GM18499 (cell line): ENCODE data around the gene SIL1.

Source experiments
- ATAC-seq: cut with Tn5 transposase; IDR thresholded peaks from one replicate; pipeline ENCODE4 v1.9.1; 2021; ENCODE audit warnings: moderate number of reproducible peaks; ENCODE audit not compliant: insufficient read depth, unreplicated experiment

Gene SIL1

DNA sequence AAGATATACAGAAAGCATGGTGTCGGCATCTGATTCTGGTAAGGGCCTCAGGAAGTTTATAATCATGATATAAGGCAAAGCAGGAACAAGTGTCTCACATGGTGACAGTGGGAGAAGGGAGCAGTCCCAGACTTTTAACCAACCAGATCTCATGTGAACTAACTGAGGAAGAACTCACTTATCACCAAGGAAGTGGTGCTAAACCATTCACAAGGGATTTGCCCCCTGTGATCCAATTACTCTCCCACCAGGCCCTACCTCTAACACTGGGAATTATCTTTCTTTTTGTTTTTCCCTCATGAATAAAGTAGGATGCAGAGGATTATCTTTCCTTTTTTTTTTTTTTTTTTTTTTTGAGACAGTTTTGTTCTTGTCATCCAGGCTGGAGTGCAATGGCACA, 199.6 kb downstream of the SIL1 start:
- no peak for ATAC-seq

DNA sequence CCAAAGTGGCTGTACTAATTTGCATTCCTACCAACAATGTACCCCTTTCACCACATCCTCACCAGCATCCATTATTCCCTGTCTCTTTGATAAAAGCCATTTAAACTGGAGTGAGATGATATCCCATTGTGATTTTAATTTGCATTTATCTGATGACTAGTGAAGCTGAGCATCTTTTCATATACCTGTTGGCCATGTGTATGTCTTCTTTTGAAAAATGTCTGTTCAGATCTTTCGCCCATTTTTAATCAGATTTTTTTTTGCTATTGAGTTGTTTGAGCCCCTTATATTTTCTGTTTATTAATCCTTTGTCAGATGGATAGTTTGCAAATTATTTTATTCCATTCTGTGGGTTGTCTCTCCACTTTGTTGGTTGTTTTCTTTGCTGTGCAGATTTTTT, 202.0 kb downstream of the SIL1 start:
- no peak for ATAC-seq

DNA sequence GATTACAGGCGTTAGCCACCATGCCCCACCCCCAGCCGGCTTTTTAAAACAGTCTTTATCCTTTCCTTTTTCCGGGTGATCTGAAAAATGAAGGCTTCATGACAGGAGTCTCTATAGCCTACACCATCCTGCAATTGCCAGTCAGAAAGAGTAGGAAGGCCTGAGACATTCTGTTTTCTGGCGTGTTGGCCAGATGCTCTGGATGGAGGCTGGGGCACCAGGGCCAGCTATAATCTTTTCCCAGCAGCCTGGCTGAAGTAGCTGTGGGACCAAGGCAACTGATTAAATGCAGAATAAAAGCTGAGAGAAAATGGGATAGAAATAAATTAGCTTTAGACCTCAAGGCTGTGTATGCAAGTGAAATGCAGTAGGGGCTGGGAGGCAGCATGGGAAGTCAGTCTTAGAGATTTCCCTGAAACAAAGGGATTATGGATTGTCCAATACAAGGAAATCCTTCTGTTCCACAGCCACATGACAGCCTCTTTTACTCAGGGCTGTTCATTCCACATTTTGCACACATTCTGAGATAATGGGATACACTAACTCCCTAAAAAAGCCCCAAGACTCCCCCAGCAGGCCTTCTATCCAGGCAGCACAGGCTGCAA, 207.1 kb downstream of the SIL1 start:
- no peak for ATAC-seq

DNA sequence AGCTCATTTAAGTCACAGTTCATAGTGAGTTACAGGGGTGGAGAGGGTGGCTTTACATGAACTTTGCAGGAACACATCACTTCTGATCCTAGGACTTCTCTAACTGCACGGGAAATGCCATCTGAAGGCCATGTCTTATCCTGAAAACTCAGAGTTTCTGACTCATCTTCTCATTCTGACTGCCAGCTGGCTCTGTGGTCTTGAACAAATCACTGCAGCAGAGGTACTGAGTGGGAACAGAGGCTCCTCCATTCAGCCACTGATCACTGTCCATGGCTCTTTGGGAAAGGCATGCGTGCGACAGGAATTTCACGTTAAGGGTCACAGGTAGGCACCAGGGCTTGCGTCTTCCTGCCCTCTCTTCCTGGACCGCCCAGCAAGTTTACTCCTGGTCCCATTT, 208.4 kb downstream of the SIL1 start:
- no peak for ATAC-seq

DNA sequence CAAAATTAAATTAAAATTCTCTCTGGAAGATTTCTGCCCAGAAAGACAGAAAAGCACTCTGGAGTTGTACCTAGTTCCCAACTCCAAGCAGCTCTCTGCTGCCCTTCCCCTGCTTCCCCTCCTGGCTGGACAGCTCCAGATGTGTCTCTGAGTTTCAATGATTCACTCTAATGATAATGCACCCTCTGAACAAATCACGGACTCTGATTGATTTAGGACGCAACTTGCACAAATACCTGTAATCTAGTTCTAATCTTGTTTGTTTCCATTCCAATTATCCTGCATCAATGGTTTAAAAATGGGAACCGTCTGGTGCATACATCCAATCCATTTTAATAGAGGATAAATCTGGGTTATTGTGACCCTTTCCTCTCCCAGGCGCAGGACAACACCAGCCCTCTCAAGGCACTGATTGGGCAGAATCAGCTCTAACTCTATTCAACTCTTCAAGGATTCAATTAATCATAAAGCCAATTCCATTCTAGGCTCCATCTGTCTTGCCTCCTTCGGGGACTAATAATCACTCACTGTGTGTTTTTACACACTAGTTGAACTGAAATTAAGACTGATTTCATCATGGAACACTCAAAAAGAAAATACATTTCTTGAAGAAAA, 211.9 kb downstream of the SIL1 start:
- no peak for ATAC-seq

DNA sequence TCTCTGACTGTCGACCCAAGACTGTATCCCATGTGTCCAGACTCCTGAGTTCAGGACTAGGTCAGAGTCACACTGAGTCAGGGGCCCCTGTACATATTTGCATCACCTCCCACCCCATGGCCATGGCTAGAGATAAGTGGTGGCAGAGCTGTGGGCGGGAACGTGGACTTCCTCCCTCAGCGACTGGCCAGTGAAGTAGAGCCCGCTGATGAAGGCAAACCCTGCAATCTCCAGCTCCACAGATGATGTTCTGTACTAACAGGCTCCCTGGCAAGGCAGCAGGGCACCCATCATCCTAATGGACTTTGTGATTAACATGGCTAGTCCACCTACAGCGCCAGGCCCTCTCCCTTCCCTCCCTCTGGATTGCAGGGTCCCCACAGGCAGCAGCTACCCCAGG, 212.5 kb downstream of the SIL1 start:
- no peak for ATAC-seq

DNA sequence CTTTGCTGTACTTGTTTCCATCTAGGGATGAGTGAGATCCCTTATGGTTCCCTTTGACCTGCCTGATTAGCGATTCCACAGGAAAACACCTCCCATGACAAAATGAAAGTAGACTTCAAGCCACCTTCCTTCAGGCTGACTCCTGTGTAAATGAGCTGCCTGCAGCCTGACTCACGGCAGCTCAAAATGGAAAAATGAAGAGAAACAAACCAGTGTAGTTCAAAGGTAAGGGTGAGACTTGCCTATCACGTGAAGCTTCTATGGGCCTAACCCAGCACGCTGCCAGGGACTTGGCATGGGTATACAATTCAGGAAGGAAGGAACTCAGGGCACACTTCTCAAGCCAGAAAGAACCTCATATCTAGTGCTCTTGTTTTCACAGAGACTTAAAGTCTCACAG, 212.9 kb downstream of the SIL1 start:
- no peak for ATAC-seq

DNA sequence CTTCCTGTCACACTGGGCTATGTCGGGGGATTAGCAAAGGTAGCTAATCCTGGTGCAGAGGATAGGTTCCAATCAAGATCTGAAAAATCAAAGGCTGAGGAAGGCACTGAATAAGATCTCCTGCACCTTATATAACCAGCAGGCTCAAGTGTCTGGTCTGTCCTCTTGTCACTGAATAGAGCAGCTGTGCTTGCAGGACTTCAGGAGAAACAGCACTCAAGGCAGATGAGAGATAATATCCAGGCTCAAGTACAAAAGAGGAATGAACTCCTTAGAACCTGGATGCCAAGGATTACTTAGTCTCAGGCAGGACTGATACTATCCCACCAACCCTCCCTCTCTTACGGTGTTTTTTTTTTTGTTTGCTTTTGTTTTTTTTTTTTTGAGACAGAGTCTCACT, 214.2 kb downstream of the SIL1 start:
- ATAC-seq = no peak

DNA sequence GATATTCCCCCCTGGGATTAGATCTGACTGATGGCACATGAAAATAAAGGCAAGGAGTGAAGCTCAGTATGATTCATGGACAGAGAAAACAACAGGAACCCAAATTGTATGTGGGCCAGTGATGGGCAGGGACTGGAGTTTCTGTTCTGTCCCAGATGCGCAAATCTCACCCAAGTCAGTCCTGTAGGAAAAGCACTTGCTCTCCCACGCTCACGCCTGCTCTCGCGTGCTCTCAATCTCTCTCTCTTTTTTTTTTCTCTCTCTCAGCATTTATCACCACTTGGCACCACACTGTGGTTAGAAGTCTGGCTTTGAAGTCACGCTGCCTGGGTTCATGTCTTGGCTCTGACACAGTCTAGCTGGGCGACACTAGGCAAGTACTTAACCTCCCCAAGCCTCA, 216.6 kb downstream of the SIL1 start:
- ATAC-seq = no peak

DNA sequence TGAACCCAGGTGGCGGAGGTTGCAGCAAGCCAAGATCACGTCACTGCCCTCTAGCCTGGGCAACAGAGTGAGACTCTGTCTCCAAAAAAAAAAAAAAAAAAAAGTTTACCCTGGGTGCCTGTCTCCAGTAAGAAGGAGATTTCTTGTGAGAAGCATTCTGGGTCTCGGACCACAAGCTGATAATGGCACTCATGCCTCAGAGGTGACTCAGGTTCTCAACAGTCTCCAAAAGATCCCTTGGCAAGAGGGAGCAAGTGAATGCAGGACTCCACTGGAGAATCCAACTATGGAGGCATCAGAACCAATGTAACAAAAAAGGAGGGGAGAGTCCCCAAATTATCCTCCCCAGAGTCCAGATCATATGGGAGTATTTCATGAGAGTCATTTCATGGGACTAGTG, 217.0 kb downstream of the SIL1 start:
- no peak for ATAC-seq

DNA sequence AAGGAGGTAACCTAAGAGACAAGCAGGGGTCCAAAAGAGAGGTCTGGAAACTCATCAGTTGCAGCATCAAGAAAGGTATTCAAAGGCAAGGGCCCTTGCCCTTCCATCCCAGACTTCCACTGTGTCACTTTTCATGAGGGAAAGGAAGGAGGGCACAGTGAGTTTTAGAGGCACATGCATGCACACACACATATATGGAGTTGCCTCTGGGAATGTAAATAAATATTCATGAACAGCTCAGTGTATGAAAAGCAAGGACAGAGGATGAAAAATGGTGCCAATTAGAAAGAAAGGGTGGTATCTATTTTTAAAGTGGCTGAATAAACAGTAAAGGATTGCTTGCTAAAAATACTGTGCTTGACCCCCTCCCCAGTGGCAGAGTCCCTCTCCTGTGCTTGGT, 217.7 kb downstream of the SIL1 start:
- ATAC-seq = no peak

DNA sequence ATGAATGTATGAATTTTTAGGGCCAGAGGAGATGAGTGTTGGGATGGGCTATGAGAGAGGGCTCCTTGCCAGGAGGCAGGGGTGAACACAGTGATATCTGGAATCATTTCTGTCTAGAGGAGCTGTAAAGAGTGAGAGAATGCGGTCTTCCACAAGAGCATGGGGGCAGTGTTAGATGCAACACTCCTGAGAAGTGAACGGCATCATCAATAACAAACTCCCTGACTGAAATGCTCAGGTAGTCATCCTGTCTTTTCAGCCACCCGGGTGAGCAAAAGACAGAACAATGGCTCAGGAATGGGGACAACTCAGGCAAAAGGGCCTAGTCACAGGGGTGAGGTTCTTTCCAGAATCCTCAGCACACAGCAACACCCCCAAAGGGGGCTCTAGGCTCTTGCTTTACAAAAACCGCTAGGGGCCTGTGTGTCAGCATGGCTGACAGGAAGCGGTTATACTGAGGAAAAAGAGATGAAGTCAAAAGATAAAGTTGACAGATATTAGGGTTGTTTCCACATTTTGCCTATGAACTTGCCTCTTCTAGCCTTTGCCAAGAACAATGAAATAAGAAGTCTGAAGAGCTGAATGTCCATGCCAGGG, 218.4 kb downstream of the SIL1 start:
- ATAC-seq = no peak

DNA sequence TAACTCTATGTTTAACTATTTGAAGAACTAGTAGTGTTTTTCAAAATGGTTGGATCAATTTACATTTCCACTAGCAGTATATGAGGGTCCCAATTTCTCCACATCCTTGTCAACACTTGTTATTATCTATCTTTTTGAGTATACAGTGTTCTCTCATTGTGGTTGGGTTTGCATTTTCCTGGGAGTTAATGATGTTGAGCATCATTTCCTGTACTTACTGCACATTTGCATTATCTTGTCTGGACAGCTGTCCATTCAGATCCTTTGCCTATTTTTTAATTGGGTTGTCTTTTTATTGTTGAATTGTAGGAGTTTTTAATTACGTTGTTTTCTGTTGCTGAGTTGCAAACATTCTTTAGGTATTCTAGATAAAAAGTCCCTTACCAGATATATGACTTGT, 219.6 kb downstream of the SIL1 start:
- no peak for ATAC-seq

DNA sequence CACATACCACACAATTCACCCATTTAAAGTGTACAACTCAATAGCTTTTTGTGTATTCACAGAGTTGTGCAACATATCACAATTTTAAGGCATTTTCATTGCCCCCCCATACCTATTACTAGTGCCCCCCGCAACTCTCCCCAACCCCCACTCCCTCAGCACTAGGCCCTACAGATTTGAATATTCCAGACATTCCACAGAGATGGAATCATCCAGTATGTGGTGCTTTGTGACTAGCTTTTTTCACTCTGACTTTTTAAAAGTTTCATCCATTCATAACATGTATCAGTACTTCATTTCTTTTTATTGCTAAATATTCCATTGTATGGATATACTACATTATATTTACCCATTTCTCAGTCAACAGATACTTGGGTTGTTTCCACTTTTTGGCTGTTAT, 220.1 kb downstream of the SIL1 start:
- ATAC-seq = no peak

DNA sequence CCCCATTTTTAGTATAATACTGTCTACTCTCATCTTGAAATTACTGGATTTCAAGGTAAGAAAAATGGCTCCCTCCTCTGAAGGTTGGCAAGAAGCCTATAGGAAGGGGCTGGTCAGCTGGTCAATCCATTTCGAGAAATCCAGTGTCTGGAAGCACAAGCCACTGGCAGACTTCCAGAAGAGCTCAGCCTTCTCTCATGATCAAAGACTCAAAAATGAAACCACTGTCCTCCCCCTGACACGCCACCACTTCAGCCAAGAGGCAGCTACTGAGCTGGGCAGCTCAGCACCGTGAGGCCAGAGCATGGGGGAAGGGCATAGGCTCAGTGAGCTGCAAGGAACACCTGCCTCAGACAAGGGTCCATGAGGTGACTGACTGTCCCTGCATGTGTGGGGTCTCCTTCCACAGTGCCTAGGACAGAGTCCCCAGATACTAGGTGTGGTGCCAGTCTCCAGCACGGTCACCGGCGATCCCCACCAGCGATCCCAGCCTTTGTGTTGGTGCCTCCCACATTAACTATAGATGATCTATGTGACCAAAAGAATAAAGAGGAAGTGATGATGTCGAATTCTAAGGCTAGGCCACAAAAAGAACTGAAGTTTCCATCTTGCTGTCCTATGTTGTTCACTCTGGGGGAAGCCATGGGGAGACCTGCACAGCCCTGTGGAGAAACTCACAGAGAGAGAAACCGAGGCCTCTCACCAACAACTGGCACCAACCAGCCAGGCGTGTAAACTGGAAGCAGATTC, 222.9 kb downstream of the SIL1 start:
- ATAC-seq = no peak

DNA sequence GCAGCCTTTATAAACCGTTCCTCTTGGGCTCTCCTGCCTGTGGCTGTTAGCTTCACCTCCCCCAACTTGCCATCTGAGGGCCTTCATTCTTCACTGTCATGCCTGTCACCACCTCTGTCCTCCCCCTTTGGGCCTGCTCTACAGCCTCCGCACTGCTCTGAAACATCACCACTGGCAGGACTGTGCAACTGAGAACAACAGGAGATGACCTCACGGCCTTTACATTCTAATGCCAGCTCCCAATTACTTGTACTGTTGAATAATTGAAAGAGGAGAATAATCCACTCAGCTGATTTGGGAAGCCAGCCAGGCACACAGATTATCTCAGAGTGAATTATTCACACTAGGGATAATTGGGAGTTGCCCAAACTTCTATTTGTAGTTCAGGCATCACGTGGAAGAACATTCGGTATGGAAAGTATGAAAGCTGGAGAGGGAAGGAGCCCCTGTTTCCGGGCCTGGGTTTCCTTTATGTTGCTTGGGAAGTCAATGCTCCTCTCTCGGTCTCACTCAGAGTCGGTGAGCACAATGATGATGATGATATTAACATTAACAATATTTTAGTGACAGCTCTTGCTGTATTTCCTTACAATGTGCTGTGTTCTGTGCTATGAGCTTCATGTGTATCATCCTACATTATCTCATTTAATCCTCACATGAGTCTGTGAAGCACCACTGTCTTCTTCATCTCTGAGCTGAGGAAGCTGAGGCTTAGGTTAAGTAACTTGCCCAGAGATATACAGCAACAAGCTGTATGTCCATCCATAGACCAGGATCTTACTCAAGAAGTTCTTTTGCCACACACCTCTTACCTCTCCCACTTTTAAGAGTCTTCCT, 223.7 kb downstream of the SIL1 start:
- no peak for ATAC-seq

DNA sequence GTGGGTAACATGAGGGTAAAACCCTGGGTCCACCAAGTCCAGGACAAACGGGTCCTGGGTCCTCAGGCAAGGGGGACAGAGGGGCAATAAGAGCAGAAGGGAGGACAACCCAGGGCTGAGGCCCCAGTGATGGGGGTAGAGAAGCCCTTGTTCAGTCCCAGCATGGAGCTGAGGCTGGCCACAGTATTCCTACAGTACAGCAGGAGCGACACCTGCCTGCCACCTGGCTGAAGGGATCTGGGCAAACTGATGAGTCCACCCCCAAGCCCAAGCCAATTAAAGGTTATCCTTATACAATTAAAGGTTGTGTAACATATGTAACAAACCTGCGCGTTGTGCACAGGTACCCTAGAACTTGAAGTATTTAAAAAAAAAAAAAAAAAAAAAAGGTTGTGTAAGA, 225.3 kb downstream of the SIL1 start:
- no peak for ATAC-seq

DNA sequence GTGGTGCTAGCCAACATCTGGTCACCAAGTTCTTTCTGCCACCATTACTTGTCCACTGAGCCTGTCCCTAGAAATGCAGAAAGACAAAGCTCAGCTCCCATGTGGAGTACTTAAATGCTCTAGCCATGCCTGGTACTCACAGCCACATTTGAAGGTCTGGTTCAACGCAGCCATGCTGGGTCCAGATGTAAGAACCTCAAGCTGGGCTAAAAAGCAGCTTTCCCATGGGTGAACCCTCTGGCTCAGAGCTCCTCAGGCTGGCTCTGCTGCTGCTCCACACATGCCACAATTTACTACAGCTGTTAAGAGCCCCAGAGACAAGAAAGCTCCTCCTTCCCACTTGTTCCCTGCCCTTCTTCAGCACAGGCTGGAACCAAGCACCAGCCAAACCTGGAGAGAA, 225.9 kb downstream of the SIL1 start:
- ATAC-seq = no peak

DNA sequence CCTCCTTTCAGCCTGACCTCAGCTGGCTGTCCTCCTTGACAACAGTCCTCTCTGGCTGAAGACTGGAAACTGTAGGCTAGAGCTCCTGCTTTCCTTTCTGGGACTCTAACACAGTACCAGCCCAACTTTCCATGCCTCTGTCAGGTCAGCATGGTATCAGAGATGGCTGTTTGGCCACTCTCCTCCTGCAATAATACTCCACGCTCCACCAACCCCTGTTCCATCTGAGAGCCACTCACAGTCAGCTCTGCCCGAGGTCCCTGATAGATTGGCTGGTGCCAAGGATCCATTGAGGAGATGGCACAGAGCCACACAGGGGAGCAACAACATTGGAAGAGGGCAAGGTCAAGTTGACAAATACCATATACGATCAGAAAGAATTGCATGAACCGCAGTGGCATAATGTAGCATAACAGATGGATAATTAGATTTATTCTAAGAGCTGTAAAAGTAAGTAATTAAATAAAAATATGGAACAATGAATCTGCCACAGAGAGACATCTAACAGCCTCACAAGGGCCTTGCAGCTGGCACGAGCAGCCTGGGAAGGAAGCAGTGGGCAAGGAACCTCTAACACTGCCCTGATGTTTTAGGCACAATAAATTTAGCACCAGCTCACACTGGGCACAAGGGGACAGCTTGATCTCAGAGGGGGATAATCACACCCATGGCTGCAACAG, 228.7 kb downstream of the SIL1 start:
- no peak for ATAC-seq

DNA sequence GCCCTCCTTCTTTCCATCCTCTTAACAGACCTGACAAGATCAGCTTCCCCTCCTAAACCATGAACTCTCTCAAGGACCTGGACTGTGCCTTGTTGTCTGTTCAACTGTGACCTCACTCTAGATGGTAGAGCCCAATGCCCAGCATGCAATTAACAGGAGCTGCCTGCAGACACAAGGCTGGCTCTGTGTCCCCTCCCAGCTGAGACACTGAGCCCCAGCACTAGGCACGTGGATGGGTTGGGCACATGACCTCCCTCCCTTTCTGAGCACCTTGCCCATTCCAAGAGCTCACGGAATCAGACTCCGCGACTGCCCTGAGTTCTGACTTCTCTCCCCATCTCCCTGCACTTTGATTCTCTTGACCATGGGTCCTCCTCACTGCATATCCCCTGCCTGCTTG, 229.6 kb downstream of the SIL1 start:
- no peak for ATAC-seq
